Measurements from ENCODE around the gene MPHOSPH6. TPM values are rescaled to one million over a fixed set of nuclear protein-coding genes. Genes with fewer than 3 reads are reported as not detected.

The MPHOSPH6 gene
- total and polyA plus RNA-seq, 2 donors (not counting 3 experiments of a cell fraction or from before 2014, with no cell fraction given) = 10.9 to 32.0 TPM

DNA sequence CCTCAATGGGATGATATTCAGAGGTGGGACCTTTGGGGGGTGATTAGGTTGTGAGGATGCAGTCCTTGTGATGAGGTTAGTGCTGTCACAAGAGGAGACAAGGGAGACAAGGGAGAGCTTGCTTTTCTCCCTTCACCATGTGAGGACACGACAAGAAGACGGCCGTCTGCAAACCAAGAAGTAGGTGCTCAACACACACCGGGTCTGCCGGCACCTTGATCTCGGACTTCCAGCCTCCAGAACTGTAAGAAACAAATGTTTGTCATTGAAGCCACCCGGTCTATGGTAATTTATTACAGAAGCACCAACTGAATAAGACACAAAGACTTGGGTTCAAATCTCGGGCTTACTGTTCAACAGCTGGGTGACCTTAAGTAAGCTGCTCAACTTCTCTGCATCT is 64.9 kb downstream of the MPHOSPH6 start:
- Histone ChIP-seq H2AFZ (ENCODE audit: low read depth, low read length) (no peak overlapping the region), H3K9me1 (replicated peaks; ENCODE audit: control insufficient read depth, extremely low read depth, insufficient read depth, low read length) (no peaks in the 10 kb centered on the region), H3K27me3 (ENCODE audit: control insufficient read depth in 2 of 2, insufficient read depth in 2 of 2, low read length in 2 of 2) (peaks cover 6 to 7% of the 10 kb centered on the region in 2 experiments), H3K79me2 (ENCODE audit: control insufficient read depth, insufficient read depth, low read length) (no peaks in the 10 kb centered on the region), H3K9me3 (replicated peaks; ENCODE audit: control insufficient read depth, insufficient read depth, low read length) (no peaks in the 10 kb centered on the region), H3K36me3 (ENCODE audit: control insufficient read depth in 2 of 2, extremely low read depth in 1 of 2, insufficient read depth in 2 of 2, low read length in 2 of 2) (no peaks in the 10 kb centered on the region), H4K20me1 (replicated peaks; ENCODE audit: control insufficient read depth, extremely low read depth, insufficient read depth, low read length) (no peaks in the 10 kb centered on the region), H3K4me1 (ENCODE audit: control insufficient read depth, extremely low read depth, insufficient read depth, low read length) (no peaks in the 10 kb centered on the region), H3K27ac (ENCODE audit: insufficient read depth, low read depth, low read length) (no peak overlapping the region), H3K9ac (replicated peaks; ENCODE audit: extremely low read depth, insufficient read depth, low read length) (no peak overlapping the region), H3K4me2 (ENCODE audit: insufficient read depth, low read length) (no peak overlapping the region), H3K4me3 (replicated peaks in 1 of 3; ENCODE audit: insufficient read depth in 1 of 3, low read depth in 1 of 3, low read length in 3 of 3) (no peak overlapping the region)
- TF ChIP-seq EZH2 (IDR thresholded peaks at IDR 0.05; ENCODE audit: borderline replicate concordance, low read depth, low read length, severe bottlenecking) (no peak), POLR2AphosphoS5 (IDR thresholded peaks at IDR 0.05; ENCODE audit: insufficient read depth, low read depth, low read length) (no peak)
- no peak for DNase-seq (ENCODE audit: low read depth, low spot score)
- POLR2A ChIA-PET = no interaction called here
- dilution Hi-C loops (cut with MboI; ENCODE audit: extremely low pct_ligation_motif_present, low sequenced_read_pairs) = no loop called here
- FAIRE-seq = no peak
- intact Hi-C loops (cut with micrococcal nuclease) = no loop called here
- CTCF ChIA-PET = no interaction called here
- no TSS peak for BruUV-seq (replicated peaks)

Small RNA genes lying within 50 kb of the gene (small RNA-seq; reads per million reads assigned to genes)
- not detected for gene RN7SKP190 (ENCODE audit: insufficient read depth, insufficient read length, low read depth, low replicate concordance)

Other genes starting within 250 kb of the MPHOSPH6 start
- 0.07 TPM in 1 of 2 replicates, not detected in the other for gene SDR42E1, start 158.8 kb downstream of the MPHOSPH6 start, total RNA-seq
- gene SDR42E1, start 158.8 kb downstream of the MPHOSPH6 start, polyA plus RNA-seq = 0.05 and 0.08 TPM in 2 replicates
- 2.8 and 4.5 TPM in 2 replicates for gene HSD17B2, start 135.0 kb downstream of the MPHOSPH6 start, total RNA-seq
- gene HSD17B2, start 135.0 kb downstream of the MPHOSPH6 start, polyA plus RNA-seq = 0.43 and 1.2 TPM in 2 replicates

All from endothelial cell of umbilical vein (primary cell).